WERI-Rb-1 (cell line): ENCODE data around the gene OBSCN.
"Not testable (repeated sequence)": the region's sequence is repeated elsewhere in the genome, so short reads cannot be mapped to it uniquely, and the experiment has no call there.

Source experiments
- DNase-seq: peaks from one replicate; pipeline ENCODE4 v3.0.0-alpha.2; 2020
- H3K27ac ChIP-seq: fragments of 250-450 bp; sonication (Bioruptor Pico); 2 replicates; pipeline ENCODE4 v1.5.1; 2020; ENCODE audit warnings: mild to moderate bottlenecking, moderate library complexity
- H3K27me3 ChIP-seq: fragments of 250-450 bp; sonication (Bioruptor Pico); 2 replicates; pipeline ENCODE4 v1.5.1; 2021; ENCODE audit warnings: mild to moderate bottlenecking, low read depth, moderate library complexity; ENCODE audit not compliant: insufficient read depth, severe bottlenecking
- H3K36me3 ChIP-seq: fragments of 250-450 bp; sonication (Bioruptor Pico); 2 replicates; pipeline ENCODE4 v1.5.1; 2020; ENCODE audit warnings: mild to moderate bottlenecking, moderate library complexity
- H3K4me3 ChIP-seq: 2 replicates; pipeline ENCODE4 v1.5.1; 2011; ENCODE audit warnings: low read depth, mild to moderate bottlenecking, control low read depth, low read length
- H3K9me3 ChIP-seq: fragments of 250-450 bp; sonication (Bioruptor Pico); 2 replicates; pipeline ENCODE4 v1.5.1; 2021; ENCODE audit warnings: mild to moderate bottlenecking, moderate library complexity; ENCODE audit not compliant: severe bottlenecking
- CTCF ChIP-seq: IDR thresholded peaks from 2 replicates; pipeline ENCODE4 v1.5.1; 2011; ENCODE audit warnings: low read depth, mild to moderate bottlenecking, control low read depth, inconsistent platforms, low read length

The OBSCN gene

GRCh38 chr1:228242409-228242808 lies 34.6 kb downstream of the OBSCN start:
- no peak for DNase-seq
- Histone ChIP-seq H3K36me3 (no peaks in the 10 kb centered on the region), H3K4me3 (no peak overlapping the region), H3K27me3 (no peaks in the 10 kb centered on the region), H3K27ac (no peak overlapping the region), H3K9me3 (no peaks in the 10 kb centered on the region)
- TF ChIP-seq CTCF, result no peak

GRCh38 chr1:228243093-228243492 lies 35.2 kb downstream of the OBSCN start:
- Histone ChIP-seq H3K27me3 (no peaks in the 10 kb centered on the region), H3K4me3 (no peak overlapping the region), H3K9me3 (no peaks in the 10 kb centered on the region), H3K27ac (no peak overlapping the region), H3K36me3 (no peaks in the 10 kb centered on the region)
- TF ChIP-seq CTCF, result no peak
- no peak for DNase-seq

DNA sequence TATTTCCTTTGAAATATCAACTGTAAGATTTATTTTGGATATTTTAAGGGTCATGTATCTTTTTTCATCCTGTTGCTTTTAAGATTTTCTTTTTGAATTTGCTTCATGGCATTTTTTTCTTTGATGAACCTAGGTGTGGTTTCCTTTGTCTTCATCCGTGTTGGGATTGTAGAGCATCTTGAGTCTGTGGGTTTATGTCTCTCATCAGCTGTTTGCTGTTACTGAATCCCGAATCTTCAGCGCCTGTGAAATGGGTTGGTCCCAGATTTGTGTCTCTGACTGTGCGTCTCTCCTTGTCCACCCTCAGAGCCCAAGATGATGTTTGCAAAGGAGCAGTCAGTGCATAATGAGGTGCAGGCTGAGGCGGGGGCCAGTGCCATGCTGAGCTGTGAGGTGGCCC lies 36.1 kb downstream of the OBSCN start:
- H3K9me3 ChIP-seq, H3K27ac ChIP-seq, H3K4me3 ChIP-seq, H3K27me3 ChIP-seq, DNase-seq, H3K36me3 ChIP-seq: not testable (repeated sequence)

- Histone ChIP-seq H3K36me3 (no peaks in the 10 kb centered on the region), H3K9me3 (no peaks in the 10 kb centered on the region), H3K27me3 (no peaks in the 10 kb centered on the region), H3K27ac (no peak overlapping the region), H3K4me3 (no peak overlapping the region)
- DNase-seq, result no peak
- TF ChIP-seq CTCF, result no peak
Observed at GRCh38 chr1:228245111-228245510, 37.3 kb downstream of the OBSCN start.

- H3K27ac ChIP-seq, result no peak overlapping the region
- no peak overlapping the region for H3K4me3 ChIP-seq
- no peaks in the 10 kb centered on the region for H3K27me3 ChIP-seq
- no peak for DNase-seq
- H3K36me3 ChIP-seq, result no peaks in the 10 kb centered on the region
- H3K9me3 ChIP-seq, result no peaks in the 10 kb centered on the region
- TF ChIP-seq CTCF, result no peak
Observed at GRCh38 chr1:228246216-228246900, 38.5 kb downstream of the OBSCN start.

DNA sequence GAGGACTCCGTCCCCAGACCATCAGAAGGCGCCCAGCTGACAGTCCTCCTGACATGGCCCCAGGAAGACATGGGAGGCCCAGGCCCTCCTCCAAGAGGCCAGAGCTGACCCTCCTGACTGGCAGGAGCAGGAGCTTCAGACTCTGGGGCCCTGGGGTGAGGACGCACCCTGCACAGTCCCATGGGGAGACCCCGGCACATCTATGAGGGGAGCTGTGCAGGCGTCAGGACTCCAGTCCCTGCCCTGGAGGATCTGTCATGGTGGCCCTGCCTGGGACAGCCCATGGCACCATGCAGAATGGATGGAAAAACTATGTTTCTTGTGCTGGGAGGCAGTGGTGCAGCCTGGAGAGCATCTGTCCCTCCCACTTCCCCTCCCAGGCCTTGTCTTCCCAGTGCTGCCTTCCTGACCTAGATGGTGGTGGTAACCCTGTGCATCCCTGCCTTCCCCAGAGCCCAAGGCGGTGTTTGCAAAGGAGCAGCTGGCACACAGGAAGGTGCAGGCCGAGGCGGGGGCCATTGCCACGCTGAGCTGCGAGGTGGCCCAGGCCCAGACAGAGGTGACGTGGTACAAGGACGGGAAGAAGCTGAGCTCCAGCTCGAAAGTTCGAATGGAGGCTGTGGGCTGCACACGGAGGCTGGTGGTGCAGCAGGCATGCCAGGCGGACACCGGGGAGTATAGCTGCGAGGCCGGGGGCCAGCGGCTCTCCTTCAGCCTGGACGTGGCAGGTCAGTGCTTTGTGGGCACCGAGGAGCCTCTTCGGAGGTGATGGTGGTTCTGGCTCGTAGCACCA lies 41.9 kb downstream of the OBSCN start:
- H3K9me3 ChIP-seq, result no peaks in the 10 kb centered on the region
- no peaks in the 10 kb centered on the region for H3K36me3 ChIP-seq
- H3K27me3 ChIP-seq, result no peaks in the 10 kb centered on the region
- H3K27ac ChIP-seq, result no peak overlapping the region
- TF ChIP-seq CTCF, result no peak
- no peak overlapping the region for H3K4me3 ChIP-seq
- no peak for DNase-seq

- not testable (repeated sequence) for H3K4me3 ChIP-seq, H3K27me3 ChIP-seq, DNase-seq, H3K27ac ChIP-seq, H3K36me3 ChIP-seq, H3K9me3 ChIP-seq
Observed at GRCh38 chr1:228252476-228252875, 44.6 kb downstream of the OBSCN start.
